CMK (cell line): Measurements from ENCODE around the gene VAPA.

Experiments
- DNase-seq: peaks from one replicate; pipeline ENCODE4 v3.0.0-alpha.2; 2010; ENCODE audit warnings: low read depth

The VAPA gene

GRCh38 chr18:9914584-9915290 lies 921 bp downstream of the VAPA start:
- DNase-seq: peak; percentile 50

- DNase-seq: no peak
These were observed 1.7 kb downstream of the VAPA start for GRCh38 chr18:9915291-9916076.

GRCh38 chr18:9916077-9916639 lies 2.3 kb downstream of the VAPA start:
- DNase-seq: no peak

- no peak for DNase-seq
These were observed 3.0 kb downstream of the VAPA start for GRCh38 chr18:9916808-9917207.

- DNase-seq: no peak
These were observed 4.3 kb downstream of the VAPA start for GRCh38 chr18:9918016-9918680.

GRCh38 chr18:9919564-9920232 lies 5.9 kb downstream of the VAPA start:
- no peak for DNase-seq

- no peak for DNase-seq
These were observed 8.9 kb downstream of the VAPA start for GRCh38 chr18:9922592-9923311.

- no peak for DNase-seq
These were observed 10.6 kb downstream of the VAPA start for GRCh38 chr18:9924371-9924943.

GRCh38 chr18:9925369-9925768 lies 11.6 kb downstream of the VAPA start:
- DNase-seq: no peak

GRCh38 chr18:9925795-9926194 lies 12.0 kb downstream of the VAPA start:
- no peak for DNase-seq

- DNase-seq: no peak
These were observed 12.5 kb downstream of the VAPA start for GRCh38 chr18:9926223-9926894.

GRCh38 chr18:9926977-9927376 lies 13.2 kb downstream of the VAPA start:
- DNase-seq: no peak

GRCh38 chr18:9927392-9928063 lies 13.7 kb downstream of the VAPA start:
- DNase-seq: no peak

GRCh38 chr18:9928646-9929259 lies 14.9 kb downstream of the VAPA start:
- no peak for DNase-seq

GRCh38 chr18:9930299-9930884 lies 16.6 kb downstream of the VAPA start:
- no peak for DNase-seq

GRCh38 chr18:9931146-9931545 lies 17.3 kb downstream of the VAPA start:
- DNase-seq: no peak

GRCh38 chr18:9931678-9932077 lies 17.9 kb downstream of the VAPA start:
- DNase-seq: no peak

- DNase-seq: no peak
These were observed 20.0 kb downstream of the VAPA start for GRCh38 chr18:9933865-9934264.

GRCh38 chr18:9934274-9934673 lies 20.5 kb downstream of the VAPA start:
- no peak for DNase-seq
